NT2/D1 (cell line): Measurements from ENCODE around the gene ZNF385B.

ENCODE experiments used
- YY1 ChIP-seq: IDR thresholded peaks from 2 replicates; pipeline ENCODE4 v1.6.1; 2011; ENCODE audit not compliant: insufficient read length, insufficient read depth
- ZNF274 ChIP-seq: IDR thresholded peaks from 2 replicates; pipeline ENCODE4 v1.6.1; 2011; ENCODE audit warnings: mild to moderate bottlenecking, low read depth, low read length

DNA sequence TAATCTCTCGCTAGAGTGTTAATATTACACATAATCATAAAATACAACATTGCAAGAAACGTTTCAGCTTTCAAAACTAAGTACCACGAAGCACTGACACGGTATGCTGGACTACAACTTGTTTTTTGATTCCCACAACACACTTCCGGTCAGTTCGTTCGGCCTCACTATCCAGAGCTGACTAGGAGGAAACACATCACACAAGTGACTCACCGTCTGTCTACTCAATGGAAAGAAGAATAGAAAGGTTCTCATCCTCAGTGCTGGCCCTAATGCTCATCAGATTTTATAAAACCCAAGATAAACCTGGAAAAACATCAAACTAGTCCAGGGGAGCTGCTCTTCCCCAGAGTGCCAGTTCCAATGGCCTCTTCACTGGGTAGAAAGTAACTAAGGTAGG is 42.9 kb downstream of the ZNF385B start:
- TF ChIP-seq YY1 (no peak), ZNF274 (no peak)
